ENCODE measurements around the gene LDAF1. TPM values are rescaled to one million over a fixed set of nuclear protein-coding genes. Genes with fewer than 3 reads are reported as not detected.
"Not testable (repeated sequence)": the region's sequence is repeated elsewhere in the genome, so short reads cannot be mapped to it uniquely, and the experiment has no call there.

The LDAF1 gene
- polyA plus RNA-seq, 3 donors = 23.4 to 27.1 (median 26.6) TPM

DNA sequence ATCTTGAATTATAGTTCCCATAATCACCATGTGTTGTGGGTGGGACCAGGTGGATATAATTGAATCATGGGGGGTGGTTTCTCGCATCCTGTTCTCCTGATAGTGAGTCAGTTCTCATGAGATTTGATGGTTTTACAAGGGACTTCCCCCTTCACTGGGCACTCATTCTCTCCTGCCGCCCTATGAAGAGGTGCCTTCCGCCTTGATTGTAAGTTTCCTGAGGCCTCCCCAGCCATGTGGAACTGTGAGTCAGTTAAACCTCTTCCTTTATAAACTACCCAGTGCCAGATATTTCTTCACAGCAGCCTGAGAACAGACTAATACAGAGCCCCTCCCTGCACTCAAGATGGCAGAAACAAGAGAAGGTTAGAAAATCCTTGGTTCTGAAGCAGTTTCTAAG, 26.4 kb downstream of the LDAF1 start:
- no peak for DNase-seq (ENCODE audit: extremely low read depth in 1 of 11, low read depth in 9 of 11, low spot score in 4 of 11)

- no peak for DNase-seq (ENCODE audit: extremely low read depth in 1 of 11, low read depth in 9 of 11, low spot score in 4 of 11)
Measured at GRCh38 chr16:21185659-21186325, 27.3 kb downstream of the LDAF1 start.

DNA sequence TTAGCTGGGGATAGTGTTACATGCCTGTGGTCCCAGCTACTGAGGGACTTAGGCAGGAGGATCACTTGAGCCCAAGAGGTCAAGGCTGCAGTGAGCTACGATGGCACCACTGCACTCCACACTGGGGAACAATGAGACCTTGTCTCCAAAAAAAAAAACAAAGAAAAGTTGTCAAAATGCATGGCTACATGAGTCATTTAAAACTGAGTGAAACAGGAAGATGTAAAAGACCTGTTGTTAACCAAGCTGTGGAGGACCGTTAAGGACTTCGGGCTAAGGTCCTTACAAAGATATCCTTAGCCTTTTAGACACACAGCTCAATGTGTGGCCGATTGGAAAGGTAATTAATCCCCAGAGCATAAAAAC, 27.8 kb downstream of the LDAF1 start:
- no peak for DNase-seq (ENCODE audit: extremely low read depth in 1 of 11, low read depth in 9 of 11, low spot score in 4 of 11)

DNA sequence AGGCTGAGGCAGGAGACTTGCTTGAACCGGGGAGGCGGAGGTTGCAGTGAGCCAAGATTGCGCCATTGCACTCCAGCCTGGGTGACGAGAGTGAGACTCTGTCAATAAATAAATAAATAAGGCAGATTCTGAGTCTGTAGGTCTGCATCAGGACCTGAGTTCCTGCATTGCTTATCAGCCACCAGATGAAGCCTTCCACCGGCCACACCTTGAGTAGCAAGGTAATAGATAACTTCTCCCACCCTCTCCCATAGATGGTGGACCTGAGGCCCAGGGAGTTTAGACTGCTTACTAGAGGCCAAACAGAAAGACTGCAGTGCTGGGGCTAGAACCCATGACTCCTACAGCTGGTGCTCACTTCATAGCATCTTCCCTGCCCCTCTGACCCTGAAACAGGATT, 30.8 kb downstream of the LDAF1 start:
- no peak for DNase-seq (ENCODE audit: extremely low read depth in 1 of 11, low read depth in 9 of 11, low spot score in 4 of 11)

GRCh38 chr16:21190013-21190412, 31.5 kb downstream of the LDAF1 start:
- no peak for DNase-seq (ENCODE audit: extremely low read depth in 1 of 11, low read depth in 9 of 11, low spot score in 4 of 11)

DNA sequence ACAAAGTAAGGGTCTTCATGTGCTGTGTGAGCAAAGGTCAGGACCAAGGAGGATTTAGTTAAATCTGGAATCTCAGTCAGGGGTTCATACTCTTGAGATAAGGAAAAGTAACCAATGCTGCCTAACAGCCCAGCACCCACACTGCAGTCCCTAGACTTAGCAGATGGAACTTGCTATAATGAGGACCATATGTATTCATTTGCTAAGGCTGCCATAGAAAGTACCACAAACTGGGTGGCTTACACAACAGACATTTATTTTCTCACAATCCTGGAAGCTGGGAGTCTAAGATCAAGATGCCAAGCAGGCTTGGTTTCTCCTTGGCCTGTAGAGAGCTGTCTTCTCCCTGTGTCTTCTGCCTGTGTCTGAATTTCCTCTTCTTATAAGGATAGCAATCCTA, 32.1 kb downstream of the LDAF1 start:
- DNase-seq (ENCODE audit: extremely low read depth in 1 of 11, low read depth in 9 of 11, low spot score in 4 of 11) = no peak

DNA sequence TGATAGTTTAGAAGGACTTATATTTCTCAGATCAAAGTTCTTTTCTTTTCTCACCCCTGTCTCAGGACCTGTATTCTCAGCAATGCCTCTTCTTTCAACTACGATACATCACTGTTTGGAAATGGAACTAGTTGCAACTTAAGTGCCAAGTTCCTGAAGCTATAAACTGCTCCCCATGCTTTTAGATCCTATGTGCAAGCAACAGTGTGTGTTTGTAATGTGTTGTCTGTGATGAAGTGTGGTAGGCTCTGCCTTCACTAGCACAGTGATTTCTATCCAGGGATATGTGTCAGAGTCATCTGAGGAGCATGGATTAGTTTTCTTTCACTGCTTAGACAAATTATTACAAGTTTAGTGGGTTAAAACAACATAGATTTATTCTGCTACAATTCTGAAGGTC, 34.5 kb downstream of the LDAF1 start:
- DNase-seq (ENCODE audit: extremely low read depth in 1 of 11, low read depth in 9 of 11, low spot score in 4 of 11) = no peak

DNA sequence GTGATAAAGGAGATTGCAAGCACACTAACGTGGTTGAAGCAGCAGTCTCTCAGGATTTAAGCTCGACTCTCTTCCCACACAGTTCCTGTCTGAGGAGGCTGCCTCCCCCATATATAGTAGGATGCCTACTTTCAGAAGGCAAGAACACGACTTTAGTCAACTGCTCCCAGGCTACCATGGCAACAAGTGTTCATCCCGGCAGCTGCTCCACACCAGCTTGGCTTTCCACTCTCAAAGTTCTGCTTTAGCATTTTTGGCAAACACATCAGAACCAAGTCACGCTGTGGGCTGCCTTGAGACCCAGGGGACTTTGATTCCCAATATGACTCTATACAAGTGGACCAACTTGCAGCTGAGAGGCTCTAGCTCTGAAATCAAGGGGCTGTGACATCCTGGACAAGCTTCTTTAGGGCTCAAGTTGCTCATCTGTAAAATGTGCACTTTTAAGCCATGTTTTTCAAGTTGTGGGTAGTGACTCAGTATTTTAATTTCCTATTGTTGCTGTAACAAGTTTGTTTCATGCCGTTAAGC, 36.4 kb downstream of the LDAF1 start:
- DNase-seq (ENCODE audit: extremely low read depth in 1 of 11, low read depth in 9 of 11, low spot score in 4 of 11) = no peak

DNA sequence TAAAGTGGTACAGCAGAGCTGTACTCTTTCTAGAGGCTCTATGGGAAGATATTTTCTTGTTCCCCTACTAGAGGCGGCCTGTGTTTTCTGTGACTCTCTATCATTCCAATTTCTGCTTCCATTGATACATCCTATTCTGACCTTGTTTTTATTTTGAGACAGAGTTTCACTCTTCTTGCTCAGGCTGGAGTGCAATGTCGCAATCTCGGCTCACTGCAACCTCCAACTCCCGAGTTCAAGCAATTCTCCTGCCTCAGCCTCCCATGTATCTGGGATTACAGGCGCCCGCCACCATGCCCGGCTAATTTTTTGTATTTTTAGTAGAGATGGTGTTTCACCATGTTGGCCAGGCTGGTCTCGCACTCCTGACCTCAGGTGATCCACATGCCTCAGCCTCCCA, 36.9 kb downstream of the LDAF1 start:
- not testable (repeated sequence) for DNase-seq (ENCODE audit: extremely low read depth in 1 of 11, low read depth in 9 of 11, low spot score in 4 of 11)

- no peak for DNase-seq (ENCODE audit: extremely low read depth in 1 of 11, low read depth in 9 of 11, low spot score in 4 of 11)
Measured at GRCh38 chr16:21197112-21197511, 38.6 kb downstream of the LDAF1 start.

GRCh38 chr16:21197621-21198020, 39.1 kb downstream of the LDAF1 start:
- no peak for DNase-seq (ENCODE audit: extremely low read depth in 1 of 11, low read depth in 9 of 11, low spot score in 4 of 11)

DNA sequence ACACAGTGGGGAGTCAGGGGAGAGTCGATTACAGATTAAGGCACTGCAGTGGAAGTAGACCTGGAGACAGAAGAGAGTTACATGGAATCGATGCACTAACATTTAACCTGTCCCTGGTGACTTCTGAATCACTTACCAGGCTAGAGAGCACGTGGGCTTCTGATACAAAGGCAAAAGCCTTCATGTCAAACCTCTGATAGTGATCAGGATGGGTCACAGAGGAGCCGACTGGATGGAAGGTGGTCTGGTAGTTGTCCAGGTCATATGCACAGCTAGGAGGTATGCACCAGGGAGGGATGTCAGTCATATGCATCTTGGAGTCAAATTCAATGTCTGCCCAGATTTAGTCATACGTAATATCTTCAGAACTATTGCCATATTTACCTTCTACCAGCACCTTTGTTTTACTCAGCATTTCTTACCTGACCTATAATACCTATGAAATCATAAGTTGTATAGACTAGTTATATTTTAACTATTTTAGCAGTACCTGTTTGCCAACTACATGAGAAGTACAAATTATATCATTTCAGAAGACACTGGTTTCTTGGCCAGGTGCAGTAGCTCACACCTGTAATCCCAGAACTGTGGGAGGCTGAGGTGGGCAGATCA, 41.2 kb downstream of the LDAF1 start:
- DNase-seq (ENCODE audit: extremely low read depth in 1 of 11, low read depth in 9 of 11, low spot score in 4 of 11) = no peak

DNA sequence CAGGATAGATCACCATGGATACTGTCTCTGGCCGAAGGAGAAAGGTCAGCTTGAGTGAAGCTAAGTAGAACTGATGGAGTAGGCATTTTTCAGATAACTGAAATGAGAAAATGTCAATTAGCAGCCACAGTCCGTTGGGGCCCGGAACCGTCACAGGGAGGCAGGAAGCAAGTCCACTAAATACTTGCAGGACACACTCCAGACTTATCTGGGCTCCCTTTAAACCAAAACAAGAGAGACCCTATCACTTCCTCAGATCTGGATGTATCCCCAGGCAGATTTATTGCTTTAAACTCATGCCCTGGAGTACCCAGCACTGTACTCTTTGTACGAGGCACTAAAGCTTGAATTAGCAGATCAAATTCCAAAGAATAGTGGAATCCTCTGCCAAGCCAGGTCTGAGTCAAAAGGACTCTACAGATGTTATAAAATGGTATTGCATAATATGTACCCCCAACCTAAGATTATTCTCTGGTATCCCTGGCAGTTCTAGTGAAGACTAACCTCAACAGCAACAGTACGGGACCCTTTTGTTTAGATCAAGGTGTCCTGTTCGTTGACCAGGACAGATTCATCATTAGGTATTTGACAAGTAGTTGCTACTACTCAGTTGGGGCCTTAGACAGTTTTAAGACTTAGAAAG, 44.8 kb downstream of the LDAF1 start:
- DNase-seq (ENCODE audit: extremely low read depth in 1 of 11, low read depth in 9 of 11, low spot score in 4 of 11) = peak in 2 of 11 donors; percentile 8 to 22

- no peak for DNase-seq (ENCODE audit: extremely low read depth in 1 of 11, low read depth in 9 of 11, low spot score in 4 of 11)
Measured at GRCh38 chr16:21205303-21205702, 46.8 kb downstream of the LDAF1 start.

DNA sequence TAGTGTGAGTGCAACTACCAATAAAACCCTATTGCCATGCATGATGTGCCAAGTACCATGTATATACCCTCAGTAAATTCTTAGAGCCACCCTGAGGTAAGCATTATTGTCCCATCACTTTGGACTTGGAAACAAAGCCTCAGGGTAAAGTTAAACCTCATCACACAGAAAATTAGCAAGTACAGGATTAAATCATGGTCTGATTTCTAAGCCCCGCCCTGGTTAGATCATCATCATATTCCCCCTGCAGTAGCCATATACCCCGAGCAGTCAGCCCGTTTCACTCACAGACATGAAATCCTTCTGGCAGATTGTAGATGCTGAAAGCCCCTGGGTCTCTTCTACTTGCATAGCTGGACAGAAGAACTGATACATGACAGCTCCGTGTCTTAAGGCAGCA, 48.1 kb downstream of the LDAF1 start:
- no peak for DNase-seq (ENCODE audit: extremely low read depth in 1 of 11, low read depth in 9 of 11, low spot score in 4 of 11)

DNA sequence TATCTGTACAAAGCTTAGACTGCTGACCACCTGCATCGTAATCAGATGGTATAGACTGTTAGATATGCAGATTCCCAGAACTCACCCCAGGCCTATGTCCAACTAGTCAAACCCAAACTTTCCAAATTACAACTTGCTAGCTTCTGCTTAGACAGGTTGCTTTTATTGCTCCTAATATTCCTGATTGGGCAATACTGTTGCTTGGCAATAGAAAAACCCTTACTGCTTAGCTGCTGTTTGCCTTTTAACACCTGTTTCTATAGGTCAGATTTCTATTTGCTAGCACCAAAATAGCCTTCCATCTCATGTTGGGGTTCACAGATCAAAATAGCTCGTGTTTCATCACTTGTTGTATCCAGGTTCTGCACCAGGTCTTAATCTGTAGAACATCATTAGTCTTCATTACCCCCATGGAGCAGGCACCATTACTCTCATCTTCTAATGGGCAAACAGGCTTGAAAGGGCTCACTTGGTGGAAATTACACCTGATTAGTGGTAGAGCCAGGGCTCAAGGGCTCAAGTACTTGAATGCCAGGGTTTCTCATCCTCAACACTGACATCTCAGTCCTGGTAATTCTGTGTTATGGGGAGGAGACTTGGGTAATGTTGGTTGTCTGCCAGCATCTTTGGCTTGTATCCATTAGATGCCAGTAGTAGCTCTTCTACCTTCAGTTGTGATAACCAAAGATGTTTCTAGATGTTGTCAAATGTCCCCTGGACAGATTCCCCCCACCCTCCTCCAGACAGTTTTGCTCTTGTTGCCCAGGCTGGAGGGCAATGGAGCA, 50.2 kb downstream of the LDAF1 start:
- no peak for DNase-seq (ENCODE audit: extremely low read depth in 1 of 11, low read depth in 9 of 11, low spot score in 4 of 11)

- DNase-seq (ENCODE audit: extremely low read depth in 1 of 11, low read depth in 9 of 11, low spot score in 4 of 11) = no peak
Measured at GRCh38 chr16:21211486-21211885, 53.0 kb downstream of the LDAF1 start, which contains the start of gene ZP2. ZP2 (minus strand) TSS chr16:21211574; CDS start chr16:21211547, 27 bp downstream.

DNA sequence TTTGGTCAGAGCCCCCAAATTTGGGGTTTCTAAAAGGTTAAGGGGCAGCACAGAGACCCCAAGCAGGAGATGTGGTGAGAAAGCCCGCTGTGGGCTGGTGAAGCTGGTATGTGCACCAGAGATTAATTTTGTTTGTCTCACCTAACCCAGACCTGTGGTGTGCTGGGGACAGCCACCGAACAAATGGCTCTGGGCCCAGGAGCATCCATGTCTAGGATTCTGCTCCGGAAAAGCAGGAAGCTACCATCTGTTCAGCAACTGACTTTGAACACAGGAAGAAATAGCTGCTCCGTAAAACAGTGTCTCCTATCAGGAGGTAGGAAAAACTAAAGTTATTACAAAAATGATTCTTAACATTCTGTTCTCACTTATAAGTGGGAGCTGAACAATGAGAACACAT, 55.6 kb downstream of the LDAF1 start:
- DNase-seq (ENCODE audit: extremely low read depth in 1 of 11, low read depth in 9 of 11, low spot score in 4 of 11) = no peak

DNA sequence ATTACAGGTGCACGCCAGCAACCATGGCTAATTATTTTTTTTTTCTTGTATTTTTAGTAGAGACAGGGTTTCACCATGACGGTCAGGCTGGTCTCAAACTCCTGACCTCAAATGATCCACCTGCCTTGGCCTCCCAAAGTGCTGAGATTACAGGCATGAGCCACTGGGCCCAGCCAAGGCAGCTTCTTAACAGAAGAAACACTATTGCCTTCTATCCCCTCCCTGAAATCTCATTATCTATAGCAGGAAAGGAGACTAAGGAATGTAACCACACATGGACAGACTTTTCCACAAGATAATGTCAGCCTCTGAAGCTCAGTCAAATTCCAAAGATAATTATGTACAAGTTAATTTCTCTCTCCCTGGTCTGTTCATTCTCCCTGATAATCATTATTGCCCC, 58.6 kb downstream of the LDAF1 start:
- no peak for DNase-seq (ENCODE audit: extremely low read depth in 1 of 11, low read depth in 9 of 11, low spot score in 4 of 11)

- no peak for DNase-seq (ENCODE audit: extremely low read depth in 1 of 11, low read depth in 9 of 11, low spot score in 4 of 11)
Measured at GRCh38 chr16:21218153-21218552, 59.7 kb downstream of the LDAF1 start.

Data from renal cortex interstitium (tissue), 11 donors.